K562 (cell line): Measurements from ENCODE around the gene PACSIN1. TPM values are rescaled to one million over a fixed set of nuclear protein-coding genes. Genes with fewer than 3 reads are reported as not detected.
A peak's percentile ranks its signal among the peaks of the same experiment; 100 is the strongest.

Experiments
- ATAC-seq: fragments of 200-7000 bp; cut with Tn5 transposase; 3 replicates; pipeline ENCODE4 v1.9.1; 2020; ENCODE audit warnings: moderate library complexity
- BruUV-seq: library from RNA; stranded (reverse); fragments of 400-500 nt; replicated peaks from 2 replicates; lab custom pipeline; 2021; lab: Mats Ljungman, UMichigan
- CTCF ChIA-PET: fragments of 300-600 bp; formaldehyde crosslinking; extraction: SDS; loops from one replicate; lab custom pipeline; 2021; ENCODE audit warnings: low intra/inter-chr PET ratio; lab: Yijun Ruan, JAX
- POLR2A ChIA-PET: fragments of 300-600, 350-650 bp; sonication (Branson Sonifier 250); formaldehyde crosslinking; extraction: SDS; loops from one replicate; lab custom pipeline; 2021; ENCODE audit warnings: antibody characterized with exemption, inconsistent platforms; lab: Yijun Ruan, JAX
- DNase-seq, 4 experiments: peaks; one replicate each; pipeline versions ENCODE4 v3.0.0 to v3.0.0-alpha.2; 2011 to 2018; ENCODE audit warnings: low spot score in 3 of 4, mixed read lengths in 3 of 4; ENCODE audit errors: extremely low read depth in 1 of 4
- FAIRE-seq: peaks from 2 replicates; lab custom pipeline; 2011; peaks lifted over from hg19 to GRCh38; lab: Jason Lieb, UNC
- H2AFZ ChIP-seq: 2 replicates; pipeline ENCODE4 v1.6.0; 2011; ENCODE audit warnings: low read depth, low read length, control low read depth, inconsistent platforms
- H3K27ac ChIP-seq: fragments of 200-600 bp; 3 replicates; pipeline ENCODE4 v1.8.0; 2011; ENCODE audit warnings: low read depth, mild to moderate bottlenecking, control low read depth, inconsistent platforms, low read length, moderate library complexity, mixed read lengths; ENCODE audit errors: extremely low read depth
- H3K27me3 ChIP-seq, 2 experiments: fragments of 300-600 bp in 1 of 2; 2 replicates in 1 of 2; 3 replicates in 1 of 2; pipeline versions ENCODE4 v1.6.0 to v1.8.0; 2011; ENCODE audit warnings: inconsistent platforms in 2 of 2, low read length in 2 of 2, mild to moderate bottlenecking in 1 of 2, mixed read lengths in 1 of 2, moderate library complexity in 1 of 2; ENCODE audit not compliant: control insufficient read depth in 2 of 2, insufficient read depth in 2 of 2
- H3K36me3 ChIP-seq: fragments of 300-600 bp; 3 replicates; pipeline ENCODE4 v1.8.0; 2011; ENCODE audit warnings: mild to moderate bottlenecking, low read length, inconsistent platforms; ENCODE audit not compliant: control insufficient read depth, insufficient read depth
- H3K4me1 ChIP-seq, 2 experiments: fragments of 200-600 bp in 1 of 2; replicated peaks in 1 of 2; 2 replicates in 1 of 2; 3 replicates in 1 of 2; pipeline versions ENCODE4 v1.5.1 to v1.8.0; 2011; ENCODE audit warnings: inconsistent platforms in 2 of 2, low read length in 2 of 2, mild to moderate bottlenecking in 1 of 2, mixed read lengths in 1 of 2, moderate library complexity in 1 of 2; ENCODE audit not compliant: control insufficient read depth in 2 of 2, insufficient read depth in 2 of 2
- H3K4me2 ChIP-seq: 2 replicates; pipeline ENCODE4 v1.6.1; 2011; ENCODE audit warnings: low read length, control low read depth, inconsistent platforms, mixed read lengths; ENCODE audit not compliant: insufficient read depth
- H3K4me3 ChIP-seq: fragments of 200-600 bp; sonication (generic), shearing (Covaris generic); 2 replicates; pipeline ENCODE4 v1.5.1; 2016; ENCODE audit warnings: control low read depth, inconsistent platforms
- H3K79me2 ChIP-seq: fragments of 200-600 bp; 3 replicates; pipeline ENCODE4 v1.8.0; 2011; ENCODE audit warnings: low read length, inconsistent platforms; ENCODE audit not compliant: control insufficient read depth, insufficient read depth
- H3K9ac ChIP-seq, 2 experiments: 2 replicates each; pipeline versions ENCODE4 v1.6.0 to v1.6.1; 2011; ENCODE audit warnings: low read depth in 2 of 2, low read length in 2 of 2, control low read depth in 1 of 2, inconsistent platforms in 1 of 2, mild to moderate bottlenecking in 1 of 2, mixed read lengths in 1 of 2; ENCODE audit not compliant: insufficient read depth in 1 of 2
- H3K9me1 ChIP-seq: one replicate; pipeline ENCODE4 v1.6.0; 2011; ENCODE audit warnings: inconsistent platforms, mild to moderate bottlenecking, low read length, moderate library complexity; ENCODE audit not compliant: control insufficient read depth, insufficient read depth
- H3K9me3 ChIP-seq: replicated peaks from 2 replicates; pipeline ENCODE4 v1.5.1; 2011; ENCODE audit warnings: low read depth, low read length, inconsistent platforms; ENCODE audit not compliant: control insufficient read depth, insufficient read depth
- H4K20me1 ChIP-seq: replicated peaks from 2 replicates; pipeline ENCODE4 v1.6.1; 2011; ENCODE audit warnings: low read length, inconsistent platforms, mixed read lengths; ENCODE audit not compliant: control insufficient read depth, insufficient read depth
- ATF1 ChIP-seq, 2 experiments: fragments of 450-650 bp in 1 of 2; IDR thresholded peaks; 2 replicates each; pipeline ENCODE4 v1.6.1; 2016; ENCODE audit warnings: missing compliant biosample characterization in 1 of 2, missing genetic modification characterization in 1 of 2
- CEBPB ChIP-seq: fragments of 450-650 bp; IDR thresholded peaks from 2 replicates; pipeline ENCODE4 v1.6.1; 2016; ENCODE audit warnings: missing genetic modification characterization, missing compliant biosample characterization
- CREB3 ChIP-seq: fragments of 450-650 bp; conservative IDR thresholded peaks from 2 replicates; pipeline ENCODE4 v1.6.1; 2016; ENCODE audit warnings: missing genetic modification characterization, low read depth, mild to moderate bottlenecking, missing compliant biosample characterization, moderate library complexity
- CTBP1 ChIP-seq: fragments of 450-650 bp; IDR thresholded peaks from 2 replicates; pipeline ENCODE4 v1.6.1; 2016; ENCODE audit warnings: borderline replicate concordance
- DIDO1 ChIP-seq: fragments of 450-650 bp; IDR thresholded peaks from 2 replicates; pipeline ENCODE4 v1.6.1; 2016; ENCODE audit warnings: low read depth, missing biosample characterization, missing genetic modification characterization
- HMG20A ChIP-seq: fragments of 450-650 bp; formaldehyde crosslinking; conservative IDR thresholded peaks from 2 replicates; pipeline ENCODE4 v1.4.0; 2020; ENCODE audit warnings: mild to moderate bottlenecking, mixed read lengths
- KLF16 ChIP-seq: IDR thresholded peaks from 2 replicates; pipeline ENCODE4 v1.6.1; 2016; ENCODE audit warnings: antibody characterized with exemption
- MEF2A ChIP-seq: IDR thresholded peaks from 2 replicates; pipeline ENCODE4 v1.6.1; 2011; ENCODE audit warnings: low read depth, mild to moderate bottlenecking, low read length, moderate library complexity; ENCODE audit not compliant: control insufficient read depth
- PHF21A ChIP-seq: fragments of 450-650 bp; IDR thresholded peaks from 2 replicates; pipeline ENCODE4 v1.6.1; 2017; ENCODE audit warnings: low read depth, borderline replicate concordance
- SAP30 ChIP-seq: fragments of 200-600 bp; sonication (generic); IDR thresholded peaks from 2 replicates; pipeline ENCODE4 v1.6.1; 2012; ENCODE audit warnings: borderline replicate concordance, low read depth, mild to moderate bottlenecking, moderate library complexity, low read length, control low read depth, inconsistent platforms; ENCODE audit not compliant: insufficient read depth, poor library complexity, severe bottlenecking
- SPI1 ChIP-seq: IDR thresholded peaks from 2 replicates; pipeline ENCODE4 v1.6.1; 2011; ENCODE audit warnings: low read depth, low read length, control low read depth, borderline replicate concordance
- TAF9B ChIP-seq: fragments of 450-650 bp; IDR thresholded peaks from 2 replicates; pipeline ENCODE4 v1.6.1; 2018; ENCODE audit warnings: mild to moderate bottlenecking; ENCODE audit not compliant: partially characterized antibody
- THRAP3 ChIP-seq: fragments of 450-650 bp; IDR thresholded peaks from 2 replicates; pipeline ENCODE4 v1.6.1; 2016; ENCODE audit warnings: mild to moderate bottlenecking, inconsistent platforms, borderline replicate concordance
- ZNF3 ChIP-seq: fragments of 250-450 bp; sonication (Bioruptor Pico); IDR thresholded peaks from 2 replicates; pipeline ENCODE4 v1.5.0; 2021; ENCODE audit warnings: mild to moderate bottlenecking, moderate library complexity
- ZNF740 ChIP-seq, 3 experiments: fragments of 200-800 bp in 1 of 3; sonication (Bioruptor generic) in 1 of 3; sonication (generic) in 1 of 3; formaldehyde crosslinking in 1 of 3; IDR thresholded peaks; 2 replicates each; pipeline versions ENCODE4 v1.6.1 to v1.8.0; 2016 to 2022; ENCODE audit warnings: mild to moderate bottlenecking in 2 of 3, missing compliant biosample characterization in 2 of 3, missing genetic modification characterization in 2 of 3, missing genetic modification reagents in 1 of 3
- WGBS: fragments of 100-300 bp; shearing (Covaris generic); methylation state at CpG from one replicate; pipeline ENCODE4 v1.1.6; 2016; ENCODE audit warnings: low coverage, mixed read lengths; ENCODE audit not compliant: insufficient coverage; ENCODE audit errors: missing lambda C conversion rate; 5-methylcytosine and 5-hydroxymethylcytosine counted together
- in situ Hi-C: fragments of 300-500 bp; cut with MboI; formaldehyde crosslinking; loops from 4 replicates; pipeline ENCODE4 v1.15.0; 2018; ENCODE audit warnings: inconsistent platforms, mixed read lengths
- intact Hi-C: fragments of 100-400 bp; cut with micrococcal nuclease; formaldehyde crosslinking; loops from 2 replicates; pipeline ENCODE4 v1.14.2; 2022
- polyA plus RNA-seq, 8 experiments: library from polyadenylated mRNA; depleted of rRNA in 4 of 8; stranded (reverse) in 5 of 8; unstranded in 3 of 8; fragments of >200 nt; fragmentation: Nextera tagmentation in 2 of 8; fragmentation: Illumina TruSeq in 1 of 8; extraction: Ambion mirVana in 2 of 8; extraction: Trizol in 1 of 8; gene quantifications; 2 replicates each; pipeline versions ENCODE4 v1.2.1 to v1.2.3, GENCODE V29; 2011 to 2014; ENCODE audit warnings: inconsistent platforms in 1 of 8, missing spikeins in 1 of 8
- total RNA-seq, 7 experiments: library from RNA; depleted of rRNA in 6 of 7; stranded (reverse); fragments of >200 nt in 6 of 7; fragmentation: Illumina TruSeq in 2 of 7; extraction: Trizol in 2 of 7; gene quantifications; 2 replicates each; pipeline versions ENCODE4 v1.2.1 to v1.2.3, GENCODE V29; 2011 to 2021; ENCODE audit warnings: low replicate concordance in 1 of 7

Gene PACSIN1
- total and polyA plus RNA-seq, 9 of the 15 experiments (the other 6 are each of a cell fraction or from before 2014, with no cell fraction given) = 0.01 to 1.7 (median 0.45) TPM

- H3K4me3 ChIP-seq = no peak overlapping the region
- DNase-seq = no peak
- FAIRE-seq = no peak
- POLR2A ChIA-PET = interaction anchor here (0.8 kb wide), 1 partner anchor 33 kb away, joined by 3 read pairs; no protein-coding TSS in a partner anchor
- peak overlapping the region; percentile 77 for H2AFZ ChIP-seq
- H3K27ac ChIP-seq = no peak overlapping the region
- no peaks in the 10 kb centered on the region for H3K9me1 ChIP-seq
- no peak overlapping the region for H3K4me2 ChIP-seq
- CTCF ChIA-PET = interaction anchor here (3.5 kb wide), 1 partner anchor 152 kb away, joined by 38 read pairs; no protein-coding TSS in a partner anchor
- H3K27me3 ChIP-seq = no peaks in the 10 kb centered on the region
- 31% methylated on average over 13 of the region's 14 CpGs for WGBS
- peak; percentile 20 for ATAC-seq
- intact Hi-C loops = no loop called here
- no peak for TF ChIP-seq MEF2A
- peak; percentile 45; the same call in 1 of the 2 replicates for TF ChIP-seq CEBPB (tag)
- no peak for TF ChIP-seq THRAP3
- TF ChIP-seq KLF16 = no peak
- no peak for TF ChIP-seq CREB3 (tag)
- TF ChIP-seq DIDO1 (tag) = no peak
- TF ChIP-seq TAF9B = no peak
- TF ChIP-seq ZNF740 (CRISPR knock-in tag; IDR thresholded peaks at IDR 0.05) = no peak
- TF ChIP-seq ZNF740 (tag; IDR thresholded peaks at IDR 0.05) = no peak
- no peak for TF ChIP-seq ATF1 (CRISPR knock-in tag; IDR thresholded peaks at IDR 0.05)
- no peak for TF ChIP-seq ATF1 (tag; IDR thresholded peaks at IDR 0.05)
- TF ChIP-seq ZNF3 (CRISPR knock-in tag) = no peak
- no peak for TF ChIP-seq PHF21A
- TF ChIP-seq CTBP1 = no peak
- no peak for TF ChIP-seq HMG20A (CRISPR knock-in tag)
- TF ChIP-seq SPI1 = 0 out of 2 replicates have a peak, but pooled peaks have one; percentile 36
- TF ChIP-seq SAP30 = no peak
- in situ Hi-C loops = loop anchor here (5.0 to 25.0 kb wide), 2 partner anchors 144 to 679 kb away; partner anchors contain the start of gene TCP11
- H3K79me2 ChIP-seq = no peaks in the 10 kb centered on the region
- peaks cover 9 to 15% of the 10 kb centered on the region in 2 experiments; a peak in 4 of 5 replicates for H3K4me1 ChIP-seq
- no peak overlapping the region for H3K9ac ChIP-seq
- no peaks in the 10 kb centered on the region for H4K20me1 ChIP-seq
- H3K36me3 ChIP-seq = no peaks in the 10 kb centered on the region
- BruUV-seq = no TSS peak
- H3K9me3 ChIP-seq = no peaks in the 10 kb centered on the region
Measured at GRCh38 chr6:34457742-34458735, 7.8 kb upstream of the PACSIN1 start.
